GM19035 (cell line): ENCODE measurements around the gene MAPKAP1.

Experiments
- ATAC-seq: cut with Tn5 transposase; IDR thresholded peaks from one replicate; pipeline ENCODE4 v1.9.1; 2021; ENCODE audit not compliant: unreplicated experiment

The MAPKAP1 gene

DNA sequence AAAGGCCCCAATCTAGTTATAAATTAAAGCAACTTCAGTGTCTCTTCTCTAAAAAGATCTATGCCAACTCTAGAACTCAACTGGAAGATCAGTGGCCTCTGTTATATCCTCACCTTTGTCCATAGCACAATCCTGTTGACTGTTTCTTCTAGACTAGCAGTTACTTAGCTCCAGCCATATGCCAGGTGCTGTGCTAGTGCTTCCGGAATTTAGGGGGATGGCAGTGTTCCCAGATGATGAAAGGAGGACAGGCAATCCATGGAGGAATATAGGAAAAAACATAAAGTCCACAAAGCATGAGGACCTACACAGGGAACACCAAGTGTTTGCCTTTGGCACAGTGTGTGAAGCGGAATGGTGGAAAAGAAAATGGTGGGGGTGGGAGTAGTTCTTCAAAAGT is 214.3 kb downstream of the MAPKAP1 start:
- no peak for ATAC-seq

DNA sequence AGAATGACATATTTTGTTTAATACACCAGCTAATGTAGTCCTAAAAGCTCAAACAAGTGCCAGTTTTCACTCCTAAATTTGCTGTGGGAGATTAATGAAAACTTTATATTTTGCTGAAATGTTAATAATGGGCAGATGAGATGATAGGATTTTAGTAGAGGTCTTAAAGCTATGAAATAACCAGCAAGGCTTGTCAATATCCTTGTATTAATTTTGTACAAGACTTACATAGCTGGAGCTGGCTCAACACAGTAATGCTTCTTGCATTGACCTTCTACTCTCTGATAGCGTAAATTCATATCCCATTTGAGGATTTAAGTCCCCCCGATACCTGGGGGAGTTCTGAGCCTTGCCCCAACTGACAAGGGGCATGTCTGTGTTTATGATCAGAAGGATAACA is 219.2 kb downstream of the MAPKAP1 start:
- no peak for ATAC-seq

DNA sequence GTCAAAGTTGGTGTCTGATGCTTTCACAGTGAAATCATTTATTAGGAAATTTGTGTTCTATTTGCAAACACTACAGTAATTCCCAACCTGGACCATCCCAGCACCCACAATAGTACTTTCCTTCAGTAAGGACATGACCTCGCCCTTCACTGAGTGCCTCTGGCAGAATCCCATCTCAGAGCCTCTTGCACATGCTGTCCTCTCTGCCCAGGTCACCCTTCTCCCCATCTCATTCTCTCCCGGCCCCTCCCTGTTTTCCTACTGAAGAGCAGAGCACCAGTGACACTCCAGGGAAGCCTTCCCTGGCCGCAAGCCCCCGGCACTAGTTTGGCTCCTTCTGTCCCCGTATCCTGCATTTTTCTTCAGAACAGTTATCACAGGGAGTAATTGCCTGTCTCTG is 220.4 kb downstream of the MAPKAP1 start:
- ATAC-seq = no peak

DNA sequence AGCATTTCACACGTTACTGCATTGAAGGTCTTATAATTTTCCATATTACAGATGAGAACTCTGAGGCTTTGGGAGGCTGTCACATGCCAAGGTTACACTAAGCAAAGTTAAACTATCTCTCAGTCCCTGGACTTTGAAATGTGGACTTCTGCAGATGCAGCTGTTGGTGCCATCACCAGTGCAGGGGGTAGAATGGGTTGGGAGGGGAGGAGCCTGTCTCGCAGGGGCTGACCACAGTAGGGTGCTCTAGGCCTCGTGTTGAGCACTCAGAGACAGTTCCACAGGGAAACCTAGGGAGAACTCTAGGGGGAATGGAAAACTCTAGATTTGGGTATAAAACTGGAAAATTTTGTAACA is 220.9 kb downstream of the MAPKAP1 start:
- no peak for ATAC-seq

DNA sequence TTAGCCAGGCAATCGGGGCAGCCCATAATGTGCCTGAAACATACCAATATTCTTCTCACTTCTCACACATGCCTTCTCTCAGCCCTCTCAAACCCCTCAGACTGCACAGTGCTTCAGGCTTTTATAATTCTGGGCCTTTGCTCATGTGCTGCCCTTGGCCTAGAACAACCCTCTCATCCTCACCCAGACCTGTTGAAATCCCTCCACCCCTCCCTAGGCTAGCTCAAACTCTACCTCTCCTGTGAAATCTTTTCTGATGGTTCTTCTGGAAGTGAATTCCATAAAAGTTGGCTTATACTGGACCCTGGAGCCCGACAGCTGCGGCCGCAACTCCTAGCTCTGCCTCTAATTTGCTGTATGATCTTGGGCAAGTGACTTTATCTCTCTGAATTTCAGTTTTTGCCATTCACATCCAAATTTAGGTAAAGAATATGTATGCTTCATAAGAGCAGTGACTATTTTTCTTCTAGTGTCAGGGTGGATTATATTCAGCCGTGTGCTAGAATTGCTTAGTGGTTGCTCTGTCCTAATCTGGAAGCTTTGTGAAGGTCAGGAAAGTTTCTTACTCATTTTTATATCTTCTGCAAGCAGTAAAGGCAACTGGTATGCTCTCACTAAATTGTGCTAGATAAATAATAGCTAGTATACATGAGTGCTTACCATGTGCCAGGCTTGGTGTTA is 221.4 kb downstream of the MAPKAP1 start:
- no peak for ATAC-seq

DNA sequence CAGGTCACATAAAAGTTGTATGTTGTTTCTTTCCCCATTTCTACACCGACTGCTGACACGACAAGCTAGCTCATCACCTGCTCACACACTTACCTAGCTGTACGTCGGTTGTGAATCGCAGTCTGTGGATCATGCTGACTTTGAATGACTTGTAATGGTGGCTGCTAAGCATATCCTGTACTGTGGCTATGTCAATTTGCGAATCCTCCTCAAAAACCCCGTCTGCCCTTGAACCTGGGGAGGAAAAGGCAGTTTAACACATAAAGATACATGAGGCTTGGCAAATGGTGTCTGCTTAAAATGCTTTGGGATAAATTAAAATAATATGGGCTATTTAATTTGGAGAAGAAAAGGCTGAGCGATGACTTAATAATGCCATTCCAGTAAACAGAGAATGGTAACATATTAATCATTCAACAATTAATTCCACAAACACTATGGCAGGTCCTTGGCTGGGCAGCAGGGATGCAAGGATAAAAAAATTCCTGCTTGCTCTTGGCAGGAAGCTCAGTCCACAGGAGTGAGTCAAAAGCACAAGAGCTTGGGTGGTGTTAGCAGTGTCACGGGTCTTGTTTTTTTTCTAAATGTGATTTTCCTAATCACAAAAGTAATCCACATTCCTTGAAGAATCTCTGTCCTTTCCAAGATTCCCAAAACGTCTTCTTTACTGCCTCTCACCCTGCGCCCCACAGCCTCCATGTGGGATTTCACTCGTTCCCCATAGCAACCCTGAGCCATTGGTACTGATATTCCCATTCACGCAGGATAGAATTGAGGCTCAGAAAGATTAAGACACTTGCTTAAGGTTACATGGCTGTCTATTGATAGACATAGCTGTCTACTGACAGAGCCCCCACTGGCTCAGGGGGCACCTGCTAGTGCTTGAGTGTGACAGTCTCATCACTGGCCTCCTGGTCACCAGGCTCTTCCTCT is 222.4 kb downstream of the MAPKAP1 start:
- no peak for ATAC-seq

DNA sequence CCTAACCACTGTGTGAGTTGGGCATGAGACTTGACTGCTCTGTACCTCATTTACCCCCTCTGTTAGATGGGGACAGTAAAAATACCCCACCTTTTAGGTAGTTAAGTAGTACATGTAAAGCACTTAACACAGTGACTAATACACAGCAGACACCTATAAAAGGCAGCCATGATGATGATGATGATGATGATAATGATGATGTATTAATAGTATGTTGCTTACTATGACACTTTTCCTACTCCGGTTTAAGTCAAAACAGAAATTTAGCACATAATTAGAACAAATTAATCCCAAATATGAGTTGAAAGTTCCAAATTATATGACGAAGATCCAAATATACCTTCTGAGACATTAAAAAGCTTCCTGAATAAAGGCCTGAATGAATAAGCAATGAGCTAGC is 223.3 kb downstream of the MAPKAP1 start:
- ATAC-seq = no peak

DNA sequence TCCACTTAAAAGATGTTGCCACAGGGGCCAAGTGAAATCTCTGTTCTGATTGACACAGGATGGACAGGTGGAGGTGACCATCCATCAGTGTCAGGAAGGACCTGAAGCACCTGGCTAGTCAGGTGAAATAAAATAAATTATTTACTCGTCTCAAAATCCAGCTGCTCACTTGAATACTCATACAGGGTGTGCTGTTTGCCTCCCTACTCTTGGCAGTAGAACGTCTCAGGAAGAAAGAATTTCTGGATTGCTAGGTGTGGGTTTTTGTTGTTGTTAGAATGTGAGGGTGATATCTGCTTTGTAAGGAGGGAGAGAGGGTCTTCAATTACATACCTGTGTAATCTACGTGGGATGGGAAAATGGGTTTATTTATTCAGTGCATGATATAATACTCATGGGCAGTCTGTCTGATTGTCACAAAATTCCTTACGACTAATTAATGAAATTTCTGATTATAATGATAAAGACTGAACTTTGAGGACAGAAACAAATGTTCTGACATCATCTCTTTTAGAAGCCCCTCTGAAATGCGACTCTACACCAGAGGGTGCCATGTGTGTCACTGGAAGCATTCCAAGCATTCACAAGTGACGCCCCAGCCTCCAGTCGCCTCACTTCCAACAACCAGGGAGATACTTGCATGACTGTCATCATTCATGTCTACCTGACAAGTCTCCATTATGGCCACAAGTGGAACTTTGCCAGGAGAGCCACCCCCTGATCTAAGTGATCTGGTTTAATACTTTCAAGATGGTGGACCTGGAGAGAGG is 227.0 kb downstream of the MAPKAP1 start:
- no peak for ATAC-seq

DNA sequence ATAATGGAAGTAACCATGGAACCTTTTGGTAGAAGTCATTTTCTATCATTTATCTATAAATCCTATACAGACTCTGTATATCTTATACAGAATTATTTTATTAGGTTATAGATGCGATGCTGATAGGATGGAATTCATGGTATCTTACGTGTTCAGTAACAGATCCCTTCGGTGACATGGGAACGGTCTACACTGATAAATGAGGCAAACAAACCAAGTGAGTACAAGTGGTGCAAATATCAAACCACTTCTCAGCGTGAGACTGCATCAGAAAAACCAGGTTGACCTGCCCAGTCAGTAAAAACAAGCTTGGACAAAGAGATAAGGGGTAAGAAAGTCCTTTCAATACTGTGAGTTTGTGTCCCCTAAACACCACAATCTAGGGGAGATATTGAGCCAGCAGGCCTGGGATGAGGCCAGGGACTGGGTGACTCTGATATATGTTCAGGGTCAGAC is 229.9 kb downstream of the MAPKAP1 start:
- no peak for ATAC-seq

DNA sequence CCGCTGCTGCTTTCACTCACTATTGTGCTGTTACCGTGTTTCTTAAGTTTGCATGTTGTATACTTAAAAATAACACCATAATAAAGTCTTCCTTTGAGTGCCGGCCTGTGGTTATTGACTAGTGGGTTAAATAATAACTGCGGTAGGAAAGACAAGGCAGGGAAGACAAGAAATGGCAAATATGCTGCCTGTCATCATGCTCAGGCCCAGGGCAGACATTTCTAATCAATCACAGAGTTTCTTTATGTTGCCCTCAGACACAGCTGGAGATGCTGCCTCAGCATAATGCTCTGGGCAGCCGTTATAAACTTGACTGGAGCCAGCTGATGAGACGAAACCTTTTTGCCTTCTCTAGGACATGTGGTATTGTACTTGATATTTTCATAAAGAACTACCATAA is 230.4 kb downstream of the MAPKAP1 start:
- ATAC-seq = no peak

DNA sequence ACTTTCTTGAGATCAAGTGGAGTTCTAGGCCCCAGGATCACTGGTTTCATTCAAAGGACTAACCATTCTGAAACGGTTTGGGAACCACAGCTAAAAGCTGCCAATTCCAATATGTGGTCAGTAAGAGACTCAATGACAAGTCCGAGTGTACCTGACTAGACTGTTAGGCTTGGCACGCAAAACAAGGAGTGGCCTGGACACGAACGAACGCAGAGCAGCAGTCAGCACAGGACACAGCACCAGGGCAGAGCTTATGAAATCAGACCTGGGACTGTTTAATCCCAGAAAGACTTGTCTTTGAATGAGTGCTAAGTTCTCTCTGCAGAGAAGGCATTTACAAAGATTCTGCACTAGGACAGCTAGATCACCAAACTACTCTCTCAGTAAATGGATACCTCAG is 231.6 kb downstream of the MAPKAP1 start:
- ATAC-seq = no peak

DNA sequence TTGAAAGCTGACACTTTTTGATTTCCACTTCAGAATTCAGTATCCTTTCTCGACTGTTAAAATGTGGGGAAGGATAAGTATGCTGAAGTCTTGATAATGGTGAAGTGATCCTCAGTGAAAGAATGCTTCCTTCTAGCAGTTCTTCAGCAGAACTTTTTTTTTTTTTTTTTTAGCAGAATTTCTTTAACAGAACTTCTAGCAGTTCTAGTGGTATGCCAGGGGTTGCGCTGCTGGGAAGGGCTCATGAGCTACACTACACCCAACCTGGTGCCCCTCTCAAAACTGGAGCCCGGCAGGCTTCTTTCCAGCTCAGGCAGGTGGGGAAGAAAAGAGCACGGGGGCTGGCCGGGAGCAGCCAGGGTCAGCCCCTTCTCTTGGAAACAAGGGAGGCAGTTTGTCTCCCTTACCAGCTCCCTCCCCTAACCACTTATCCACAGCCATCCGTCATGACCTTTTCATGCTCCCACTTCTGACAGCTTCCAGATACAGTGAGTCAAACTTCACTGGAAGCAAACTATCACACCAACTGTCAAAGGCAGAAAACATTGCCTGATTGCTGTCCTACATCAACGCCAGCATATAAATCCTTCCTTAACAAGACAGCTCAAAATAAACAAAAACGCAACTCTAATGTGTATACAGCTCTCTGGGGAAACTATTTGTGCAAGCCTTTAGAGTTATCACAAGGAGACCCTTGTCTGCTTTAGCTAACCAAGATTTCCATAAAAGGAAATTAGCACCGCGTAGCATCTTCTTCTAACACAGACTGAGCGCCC is 233.9 kb downstream of the MAPKAP1 start:
- ATAC-seq = no peak

DNA sequence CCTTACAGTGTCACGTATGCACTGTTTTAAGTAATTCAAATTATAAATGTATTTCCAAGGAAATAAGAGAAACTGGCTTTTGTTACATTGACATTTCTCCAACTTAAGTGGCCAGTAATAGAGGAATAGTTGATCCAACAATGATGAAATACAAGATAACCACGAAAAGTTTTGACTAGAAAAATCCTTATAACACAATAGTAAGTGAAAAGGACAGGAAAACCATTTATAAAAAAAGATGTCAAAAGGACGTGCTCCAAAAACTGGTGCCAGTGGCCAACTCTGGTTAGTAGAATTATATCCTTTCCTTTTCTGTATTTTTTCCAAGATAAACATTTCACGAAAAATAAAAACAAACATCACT is 234.5 kb downstream of the MAPKAP1 start:
- ATAC-seq = no peak

DNA sequence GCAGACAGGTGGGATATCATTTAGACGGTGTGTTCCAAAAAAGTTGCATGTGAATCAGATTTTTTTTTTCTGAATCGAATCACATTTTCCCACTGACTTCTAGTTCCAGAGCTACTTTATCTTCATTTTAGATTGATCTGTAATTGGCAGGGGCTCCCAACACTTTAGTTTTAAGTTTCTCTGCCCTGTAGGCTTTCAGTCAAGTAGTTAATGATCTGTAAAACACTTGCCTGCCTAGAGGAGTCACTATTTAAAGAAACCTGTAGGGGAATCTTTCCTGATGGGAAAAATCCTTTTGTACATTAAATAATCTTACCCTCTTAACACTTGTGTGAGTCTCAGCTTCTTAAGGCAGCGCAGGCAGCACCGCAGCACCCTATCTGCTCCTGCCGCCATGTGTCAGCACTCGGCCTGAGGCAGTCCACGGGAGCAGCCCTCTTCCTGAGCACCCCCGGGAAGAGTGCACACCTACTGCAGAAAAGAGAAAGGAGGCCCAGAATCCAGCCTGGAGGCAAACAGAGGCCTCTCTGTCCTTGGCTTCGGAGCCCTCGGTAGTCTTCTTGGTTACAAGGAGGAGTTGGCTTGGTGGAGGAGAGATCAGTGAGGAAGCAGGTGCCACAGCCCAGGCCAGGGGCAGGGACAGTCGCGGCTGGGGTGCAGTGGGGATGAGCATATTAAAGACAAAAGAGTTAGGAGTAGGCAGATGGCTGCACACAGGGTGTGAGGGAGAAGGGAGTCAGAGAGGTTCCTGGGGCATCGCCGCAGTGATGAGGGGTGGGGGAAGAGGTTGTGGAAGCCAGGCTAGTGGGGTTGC is 236.0 kb downstream of the MAPKAP1 start:
- no peak for ATAC-seq

DNA sequence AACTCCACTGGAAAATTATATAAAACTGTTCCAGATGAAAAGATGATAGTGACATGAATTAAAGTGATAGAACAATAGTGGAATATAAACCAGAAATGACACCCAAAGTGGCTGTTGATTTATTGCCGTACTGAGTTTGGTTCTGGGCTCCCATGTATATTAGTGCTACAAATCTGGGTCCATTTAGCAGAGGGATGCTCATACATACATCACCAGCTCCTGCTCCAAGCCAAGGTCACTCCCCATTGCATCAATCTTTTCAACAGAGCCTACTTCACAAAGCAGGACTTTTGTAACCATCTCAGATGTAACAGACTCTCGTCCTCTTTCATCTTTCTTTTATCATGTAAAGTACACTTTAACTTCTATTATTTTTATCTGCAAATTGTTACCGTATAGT is 236.8 kb downstream of the MAPKAP1 start:
- ATAC-seq = no peak

DNA sequence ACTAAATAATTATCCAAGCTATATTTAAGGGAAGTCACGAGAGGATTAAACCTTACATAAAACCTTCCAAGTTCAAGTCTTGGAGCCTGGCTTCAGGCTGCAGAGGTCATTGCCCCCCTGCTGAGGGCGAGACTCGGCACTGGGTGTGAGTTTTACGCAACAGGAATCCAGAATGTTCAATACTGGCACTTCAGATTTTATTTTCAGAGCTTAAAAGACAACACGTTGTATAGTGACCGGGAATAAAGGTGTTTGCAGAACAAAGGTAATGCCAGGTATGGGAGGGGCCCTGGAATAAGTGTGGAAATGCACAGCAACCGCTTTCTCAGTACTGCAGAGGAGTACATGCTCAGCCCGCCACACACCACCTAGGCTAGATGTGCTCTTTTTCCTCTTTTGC is 238.4 kb downstream of the MAPKAP1 start:
- no peak for ATAC-seq

DNA sequence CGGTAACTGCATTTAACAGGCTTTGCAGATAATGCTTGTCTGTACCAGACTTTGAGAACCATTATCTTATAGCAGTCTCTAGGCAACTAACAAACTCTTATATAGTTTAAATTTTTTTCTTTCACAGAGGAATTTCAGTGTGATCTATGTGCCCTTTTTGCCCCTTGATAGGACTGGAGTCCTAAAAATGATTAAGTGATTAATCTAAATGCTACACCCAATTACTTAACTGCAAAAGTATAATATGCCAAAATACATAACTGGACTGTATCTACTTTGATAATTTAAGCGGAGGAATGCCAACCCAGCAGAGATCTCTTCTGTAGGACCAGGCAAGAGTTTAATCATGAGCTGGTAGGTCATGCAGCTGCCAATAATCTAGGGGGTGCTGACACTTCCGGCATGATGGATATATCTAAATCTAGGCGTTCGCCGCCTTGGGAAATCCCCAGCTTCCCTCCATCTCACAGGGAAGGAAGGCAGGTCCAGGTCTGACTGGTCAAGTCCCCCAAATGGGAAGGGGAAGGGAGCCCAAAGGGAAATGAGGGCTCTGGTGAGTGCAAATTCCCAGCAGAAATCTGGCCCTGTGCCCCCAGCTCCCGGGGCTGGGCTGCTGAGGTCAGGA is 239.8 kb downstream of the MAPKAP1 start:
- no peak for ATAC-seq

DNA sequence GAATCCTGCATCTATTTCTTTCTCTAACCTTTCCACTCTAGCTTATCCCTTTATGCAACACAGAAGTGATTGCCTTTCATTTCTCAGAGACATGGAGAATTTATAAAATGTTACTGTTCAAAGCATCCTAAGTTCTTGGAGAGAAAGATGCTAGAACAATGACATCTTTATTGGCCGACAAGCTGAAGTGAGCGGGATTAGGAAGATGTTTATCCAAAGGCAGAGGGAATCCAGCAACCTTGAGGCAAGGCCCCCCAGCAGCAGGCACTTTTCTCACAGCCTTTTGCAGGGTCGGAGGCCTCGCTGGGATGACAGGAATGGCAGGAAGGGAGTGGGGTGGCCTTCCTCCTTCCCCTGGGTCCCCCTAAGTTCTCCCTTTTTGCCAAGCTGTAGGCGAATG is 240.6 kb downstream of the MAPKAP1 start:
- no peak for ATAC-seq

DNA sequence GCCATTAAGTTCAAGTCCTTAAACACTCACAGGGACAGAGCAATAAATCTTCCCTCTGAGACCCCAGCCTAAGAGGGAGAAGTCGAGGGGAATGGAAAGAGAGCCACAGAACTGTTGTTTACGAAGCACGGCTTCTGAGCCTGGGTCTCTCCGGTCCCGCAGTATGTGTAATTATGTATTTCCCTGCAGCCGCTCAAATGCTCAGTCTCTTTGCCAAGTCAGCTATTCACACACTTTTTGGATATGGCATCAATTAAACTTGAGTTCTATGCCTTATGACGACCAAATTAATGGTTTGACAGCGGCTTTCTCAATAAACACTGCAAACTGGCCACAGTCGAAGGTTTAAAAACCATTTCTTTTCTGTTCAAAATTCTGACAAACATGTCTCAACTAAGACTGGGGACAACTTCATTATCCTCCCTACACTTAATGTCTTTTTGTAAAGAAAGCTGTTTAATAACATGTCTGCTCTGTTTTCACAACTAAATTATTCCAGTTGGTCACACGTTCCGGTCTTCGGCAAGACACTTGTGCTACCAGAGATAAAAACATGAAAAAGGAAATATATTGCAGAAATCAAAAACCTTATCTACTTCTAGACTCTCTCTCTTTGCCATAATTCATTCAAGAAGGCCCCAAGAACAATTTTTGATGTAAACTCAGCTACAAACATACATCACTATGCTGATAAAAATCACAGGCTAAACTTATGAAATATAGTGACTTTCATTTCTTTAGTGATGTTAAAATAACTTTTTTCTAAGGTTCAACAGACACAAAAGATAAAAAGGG is 242.2 kb downstream of the MAPKAP1 start:
- ATAC-seq = no peak
